Neutrophil (primary cell): ENCODE measurements around the gene PLPPR1.
"Not testable (repeated sequence)": the region's sequence is repeated elsewhere in the genome, so short reads cannot be mapped to it uniquely, and the experiment has no call there.

Source experiments
- H3K27ac ChIP-seq: fragments of 200-600 bp; sonication (generic); 2 replicates; pipeline ENCODE4 v1.5.1; 2016; ENCODE audit warnings: mild to moderate bottlenecking, moderate library complexity
- H3K27me3 ChIP-seq: fragments of 200-600 bp; sonication (generic); 2 replicates; pipeline ENCODE4 v1.6.0; 2016; ENCODE audit warnings: mild to moderate bottlenecking
- H3K36me3 ChIP-seq: fragments of 200-600 bp; sonication (generic); 2 replicates; pipeline ENCODE4 v1.5.1; 2017
- H3K4me1 ChIP-seq, 2 experiments: fragments of 200-600 bp in 1 of 2; sonication (generic) in 1 of 2; 1 replicate in 1 of 2; 2 replicates in 1 of 2; pipeline versions ENCODE4 v1.5.1 to v1.6.1; 2013 to 2016; ENCODE audit warnings: low read depth in 1 of 2, low read length in 1 of 2, mild to moderate bottlenecking in 1 of 2, moderate library complexity in 1 of 2; ENCODE audit not compliant: control insufficient read depth in 1 of 2, insufficient read depth in 1 of 2
- H3K4me3 ChIP-seq, 2 experiments: fragments of 200-600 bp in 1 of 2; sonication (generic) in 1 of 2; 1 replicate in 1 of 2; 2 replicates in 1 of 2; pipeline ENCODE4 v1.5.1; 2013 to 2016; ENCODE audit warnings: low read depth in 1 of 2, low read length in 1 of 2, mild to moderate bottlenecking in 1 of 2, moderate library complexity in 1 of 2
- H3K9me3 ChIP-seq: fragments of 200-600 bp; sonication (generic); 2 replicates; pipeline ENCODE4 v1.5.1; 2016
- TF ChIP-seq, protein P1 (sequence below): fragments of 200-600 bp; sonication (generic); IDR thresholded peaks from 2 replicates; pipeline ENCODE4 v1.5.1; 2016; ENCODE audit warnings: antibody characterized with exemption

The PLPPR1 gene

DNA sequence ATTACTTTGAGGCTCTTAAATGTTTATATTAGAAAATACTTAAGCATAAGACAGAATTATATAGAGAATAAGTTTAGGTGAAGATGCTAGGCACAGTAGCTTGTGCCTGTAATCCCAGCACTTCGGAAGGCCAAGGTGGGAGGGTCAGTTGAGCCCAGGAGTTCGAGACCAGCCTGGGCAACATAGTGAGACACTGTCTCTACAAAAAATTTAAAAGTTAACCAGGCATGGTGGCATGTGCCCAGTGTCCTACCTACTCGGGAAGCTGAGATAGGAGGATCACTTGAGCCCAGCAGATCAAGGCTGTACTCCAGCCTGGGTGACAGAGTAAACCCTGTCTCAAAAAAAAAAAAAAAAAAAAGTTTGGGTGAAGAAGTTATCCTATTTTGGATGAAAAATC is 294.6 kb downstream of the PLPPR1 start:
- TF ChIP-seq, protein P1, sequence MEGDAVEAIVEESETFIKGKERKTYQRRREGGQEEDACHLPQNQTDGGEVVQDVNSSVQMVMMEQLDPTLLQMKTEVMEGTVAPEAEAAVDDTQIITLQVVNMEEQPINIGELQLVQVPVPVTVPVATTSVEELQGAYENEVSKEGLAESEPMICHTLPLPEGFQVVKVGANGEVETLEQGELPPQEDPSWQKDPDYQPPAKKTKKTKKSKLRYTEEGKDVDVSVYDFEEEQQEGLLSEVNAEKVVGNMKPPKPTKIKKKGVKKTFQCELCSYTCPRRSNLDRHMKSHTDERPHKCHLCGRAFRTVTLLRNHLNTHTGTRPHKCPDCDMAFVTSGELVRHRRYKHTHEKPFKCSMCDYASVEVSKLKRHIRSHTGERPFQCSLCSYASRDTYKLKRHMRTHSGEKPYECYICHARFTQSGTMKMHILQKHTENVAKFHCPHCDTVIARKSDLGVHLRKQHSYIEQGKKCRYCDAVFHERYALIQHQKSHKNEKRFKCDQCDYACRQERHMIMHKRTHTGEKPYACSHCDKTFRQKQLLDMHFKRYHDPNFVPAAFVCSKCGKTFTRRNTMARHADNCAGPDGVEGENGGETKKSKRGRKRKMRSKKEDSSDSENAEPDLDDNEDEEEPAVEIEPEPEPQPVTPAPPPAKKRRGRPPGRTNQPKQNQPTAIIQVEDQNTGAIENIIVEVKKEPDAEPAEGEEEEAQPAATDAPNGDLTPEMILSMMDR, result no peak
- H3K27ac ChIP-seq, result no peak overlapping the region
- H3K27me3 ChIP-seq, result peaks cover 3% of the 10 kb centered on the region
- H3K9me3 ChIP-seq, result no peaks in the 10 kb centered on the region
- no peaks in the 10 kb centered on the region for H3K4me1 ChIP-seq
- no peaks in the 10 kb centered on the region for H3K36me3 ChIP-seq
- H3K4me3 ChIP-seq, result no peak overlapping the region

DNA sequence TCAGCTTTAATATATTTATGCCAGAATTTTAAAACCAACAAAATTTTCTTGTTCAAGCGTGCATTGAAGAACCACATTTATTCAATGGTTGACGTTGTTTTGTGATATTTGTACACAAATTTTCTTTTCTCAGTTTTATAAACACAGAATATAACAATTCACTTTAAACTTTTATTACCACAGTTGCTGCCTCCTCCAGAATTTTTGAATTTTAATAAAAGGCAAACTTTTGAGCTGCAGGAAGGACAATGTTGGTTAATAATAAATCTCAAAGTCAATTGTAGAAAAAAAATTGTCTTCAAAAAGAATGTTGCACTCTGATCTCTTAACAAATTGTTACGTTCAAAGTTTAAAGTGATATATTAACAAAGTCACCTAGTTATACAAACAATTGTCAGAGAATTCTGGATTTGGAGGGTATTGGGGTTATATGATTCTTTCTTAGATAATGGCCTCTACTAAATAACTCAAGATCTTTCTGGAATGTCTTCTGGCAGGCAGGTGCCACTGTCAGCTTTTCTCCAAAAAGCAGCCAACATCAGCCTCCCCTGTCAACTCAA is 295.8 kb downstream of the PLPPR1 start:
- Histone ChIP-seq H3K27me3 (no peaks in the 10 kb centered on the region), H3K9me3 (no peaks in the 10 kb centered on the region), H3K36me3 (no peaks in the 10 kb centered on the region), H3K4me1 (no peaks in the 10 kb centered on the region), H3K27ac (no peak overlapping the region), H3K4me3 (no peak overlapping the region)
- TF ChIP-seq, protein P1, result no peak

DNA sequence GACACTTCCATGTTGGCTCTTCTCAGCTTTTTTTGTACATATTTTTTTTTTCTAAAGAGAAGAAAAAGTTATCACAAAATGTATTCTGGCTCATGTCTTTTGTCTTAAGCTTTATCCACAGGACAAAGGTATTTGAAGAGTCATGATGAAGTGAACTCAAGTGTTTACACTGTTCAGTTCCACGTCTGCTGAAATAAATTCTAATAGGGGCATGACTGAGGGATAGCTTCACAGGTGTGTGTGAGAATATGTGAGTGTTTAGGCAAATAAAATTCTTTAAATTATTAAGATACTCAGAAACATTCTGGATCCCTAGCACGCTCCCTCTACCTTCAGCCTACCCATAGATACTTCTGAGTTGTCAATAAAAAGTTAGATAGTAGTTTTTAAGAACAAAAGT is 296.5 kb downstream of the PLPPR1 start:
- H3K4me1 ChIP-seq, result no peaks in the 10 kb centered on the region
- no peak overlapping the region for H3K4me3 ChIP-seq
- H3K27ac ChIP-seq, result no peak overlapping the region
- H3K27me3 ChIP-seq, result no peaks in the 10 kb centered on the region
- no peaks in the 10 kb centered on the region for H3K9me3 ChIP-seq
- H3K36me3 ChIP-seq, result no peaks in the 10 kb centered on the region
- TF ChIP-seq, protein P1, result no peak

DNA sequence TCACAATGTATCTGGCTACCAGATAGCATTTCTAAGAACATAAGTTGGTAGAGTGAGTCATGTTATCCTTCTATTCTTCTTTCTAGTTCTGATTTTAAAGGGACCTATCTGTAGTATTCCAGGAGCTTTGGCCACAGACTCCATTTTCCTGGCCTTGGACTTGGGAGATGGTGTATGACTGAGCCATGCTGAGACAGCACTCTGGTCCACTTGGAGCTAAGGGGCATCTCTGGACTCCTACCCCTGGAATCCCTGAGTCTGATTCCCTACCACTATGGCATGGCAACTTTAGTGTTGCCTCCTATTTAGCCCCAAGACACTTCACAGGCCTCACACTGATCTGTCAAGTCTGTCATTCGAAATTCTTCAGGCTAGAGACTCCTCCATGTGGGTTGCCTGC is 297.5 kb downstream of the PLPPR1 start:
- H3K27ac ChIP-seq, result no peak overlapping the region
- H3K36me3 ChIP-seq, result no peaks in the 10 kb centered on the region
- H3K4me3 ChIP-seq, result no peak overlapping the region
- TF ChIP-seq, protein P1, result no peak
- no peaks in the 10 kb centered on the region for H3K9me3 ChIP-seq
- no peaks in the 10 kb centered on the region for H3K27me3 ChIP-seq
- H3K4me1 ChIP-seq, result no peaks in the 10 kb centered on the region

DNA sequence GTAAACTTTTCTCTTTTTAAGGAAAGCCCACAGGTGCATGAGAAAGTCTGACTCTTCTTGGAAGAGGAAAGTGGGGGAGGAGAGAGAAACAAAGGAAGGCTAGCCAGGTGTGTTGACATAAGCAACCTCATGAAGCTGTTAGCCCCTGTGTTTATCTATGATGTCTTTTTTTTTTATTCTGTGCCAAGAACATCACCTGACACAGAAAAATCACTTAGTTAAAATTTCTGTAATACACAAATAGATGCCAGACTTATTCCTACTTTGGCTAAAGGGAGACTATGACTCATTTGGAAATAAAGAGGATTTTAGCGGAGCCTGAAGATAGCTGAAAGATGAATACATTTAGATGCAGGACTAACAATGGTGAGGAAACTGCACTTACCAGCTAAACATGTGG is 298.0 kb downstream of the PLPPR1 start:
- H3K4me1 ChIP-seq, result no peaks in the 10 kb centered on the region
- no peak overlapping the region for H3K4me3 ChIP-seq
- H3K27me3 ChIP-seq, result no peaks in the 10 kb centered on the region
- TF ChIP-seq, protein P1, result no peak
- H3K9me3 ChIP-seq, result no peaks in the 10 kb centered on the region
- H3K36me3 ChIP-seq, result no peaks in the 10 kb centered on the region
- H3K27ac ChIP-seq, result no peak overlapping the region

DNA sequence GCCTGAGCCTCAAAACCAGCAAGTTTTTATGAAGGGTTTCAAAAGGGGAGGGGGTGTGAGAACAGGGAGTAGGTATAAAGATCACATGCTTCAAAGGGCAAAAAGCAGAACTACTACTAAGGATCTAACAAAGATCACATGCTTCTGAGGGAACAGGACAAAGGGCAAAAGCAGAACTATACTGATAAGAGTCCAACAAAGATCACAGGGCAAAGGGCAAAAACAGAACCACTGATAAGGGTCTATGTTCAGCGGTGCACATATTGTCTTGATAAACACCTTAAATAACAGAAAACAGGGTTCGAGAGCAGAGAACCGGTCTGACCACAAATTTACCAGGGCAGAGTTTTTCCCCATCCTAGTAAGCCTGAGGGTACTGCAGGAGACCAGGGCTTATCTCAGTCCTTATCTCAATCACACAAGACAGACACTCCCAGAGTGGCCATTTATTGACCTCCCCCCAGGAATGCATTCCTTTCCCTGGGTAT is 298.9 kb downstream of the PLPPR1 start:
- H3K4me3 ChIP-seq, H3K27me3 ChIP-seq, H3K27ac ChIP-seq, H3K9me3 ChIP-seq, H3K4me1 ChIP-seq, H3K36me3 ChIP-seq: not testable (repeated sequence)
